ENCODE results near the gene SLC30A5. TPM values are rescaled to one million over a fixed set of nuclear protein-coding genes. Genes with fewer than 3 reads are reported as not detected.

SLC30A5 gene
- total RNA-seq (2011; cell fraction: chromatin; rRNA removed; ENCODE audit: low replicate concordance): 49.3 and 95.0 TPM in 2 replicates
- total RNA-seq (2011; cell fraction: nucleolus; rRNA removed): 83.7 and 85.8 TPM in 2 replicates
- total RNA-seq (2011; cell fraction: nucleoplasm; rRNA removed): 94.5 and 101 TPM in 2 replicates
- total RNA-seq (2014; rRNA removed) (82.7 and 92.5 TPM in 2 replicates), total RNA-seq (2014; rRNA removed; fragmentation: Illumina TruSeq; extraction: Trizol) (62.5 and 74.6 TPM in 2 replicates), total RNA-seq (2015; rRNA removed; fragmentation: Illumina TruSeq; extraction: Trizol) (72.0 and 79.6 TPM in 2 replicates), total RNA-seq (2021) (52.8 and 54.6 TPM in 2 replicates), polyA plus RNA-seq (2011; rRNA removed) (64.9 and 68.7 TPM in 2 replicates), polyA plus RNA-seq (2014; fragmentation: Illumina TruSeq; extraction: Trizol) (58.6 and 86.8 TPM in 2 replicates), polyA plus RNA-seq (2014; fragmentation: Nextera tagmentation; extraction: Ambion mirVana) (10 to 100 TPM; 22.9 to 27.1 TPM), polyA plus RNA-seq (2014; rRNA removed) (41.4 and 47.3 TPM in 2 replicates), polyA minus RNA-seq (2011; rRNA and poly(A)+ RNA removed) (86.4 and 102 TPM in 2 replicates), Bru-seq, nascent RNA (percentile 81 among the genes with signal in this experiment), BruChase-seq, experiment 1, labeled RNA remaining after a 2-hour chase (percentile 83 among the genes with signal in this experiment), BruChase-seq, experiment 2, labeled RNA remaining after a 6-hour chase (percentile 83 among the genes with signal in this experiment)
- polyA plus RNA-seq (2011; cell fraction: cytosol; rRNA removed): 49.5 and 54.9 TPM in 2 replicates
- polyA plus RNA-seq (2011; cell fraction: nucleus; rRNA removed): 42.5 and 48.9 TPM in 2 replicates
- 36.6 and 59.2 TPM in 2 replicates for polyA plus RNA-seq (2012)
- 53.2 and 76.2 TPM in 2 replicates for polyA minus RNA-seq (2011; cell fraction: cytosol; rRNA and poly(A)+ RNA removed)
- polyA minus RNA-seq (2011; cell fraction: nucleus; rRNA and poly(A)+ RNA removed): 17.5 and 29.4 TPM in 2 replicates
- long read RNA-seq, experiment 1, full-length matches to known transcripts: 269 of 368 reads
- long read RNA-seq, experiment 1, partial matches to known transcripts: 13 of 368 reads
- long read RNA-seq, experiment 1, other reads (novel, unspliced or antisense): 86 of 368 reads
- long read RNA-seq, experiment 2, full-length matches to known transcripts: 18 of 42 reads
- long read RNA-seq, experiment 2, partial matches to known transcripts: 16 of 42 reads
- long read RNA-seq, experiment 2, other reads (novel, unspliced or antisense): 8 of 42 reads
- long read RNA-seq, experiment 3, full-length matches to known transcripts: 47 of 61 reads
- long read RNA-seq, experiment 3, partial matches to known transcripts: 5 of 61 reads
- long read RNA-seq, experiment 3, other reads (novel, unspliced or antisense): 9 of 61 reads

DNA sequence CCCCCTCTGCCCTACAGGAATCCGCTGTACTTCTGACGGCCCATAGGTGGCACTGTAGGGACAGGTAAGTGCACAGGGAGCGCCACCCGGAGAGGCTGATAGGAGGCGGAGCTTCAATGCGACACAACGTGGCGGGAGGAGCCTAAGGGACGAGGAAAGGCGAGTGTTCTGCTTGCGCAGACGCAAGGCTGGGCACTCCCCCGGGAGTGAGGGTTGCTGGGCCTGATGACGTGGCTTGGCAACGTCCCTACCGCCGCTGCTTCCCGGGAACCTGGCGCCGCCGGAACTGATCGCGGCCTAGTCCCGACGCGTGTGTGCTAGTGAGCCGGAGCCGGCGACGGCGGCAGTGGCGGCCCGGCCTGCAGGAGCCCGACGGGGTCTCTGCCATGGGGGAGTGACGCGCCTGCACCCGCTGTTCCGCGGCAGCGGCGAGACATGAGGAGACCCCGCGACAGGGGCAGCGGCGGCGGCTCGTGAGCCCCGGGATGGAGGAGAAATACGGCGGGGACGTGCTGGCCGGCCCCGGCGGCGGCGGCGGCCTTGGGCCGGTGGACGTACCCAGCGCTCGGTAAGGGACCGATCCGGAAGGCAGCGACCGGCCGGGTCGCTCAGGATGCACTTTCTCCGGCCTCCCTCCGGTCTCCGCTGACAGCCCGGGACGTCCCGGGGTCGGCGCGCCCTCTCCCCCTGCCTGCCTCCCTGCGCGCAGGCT, at the start of gene SLC30A5:
SLC30A5 (plus strand) TSS at position 244 of the 712 bp plus-strand sequence; CDS start at position 486, 242 bp downstream.
- CTCF ChIA-PET (ENCODE audit: low intra/inter-chr PET ratio): interaction anchor here (0.7 to 1.3 kb wide), 3 partner anchors 38 to 274 kb away, joined by 3 to 5 read pairs (median 3); no protein-coding TSS in a partner anchor
- TF ChIP-seq YY1 (IDR thresholded peaks at IDR 0.05; ENCODE audit: borderline replicate concordance in 1 of 3, control insufficient read depth in 1 of 3, extremely low read depth in 1 of 3, insufficient read depth in 3 of 3, insufficient read length in 1 of 3, insufficient replicate concordance in 2 of 3, low read depth in 1 of 3, low read length in 2 of 3) (peak in 2 of 3 experiments; percentile 65 to 78), KAT8 (IDR thresholded peaks at IDR 0.05; ENCODE audit: low read depth) (no peak), SAFB (IDR thresholded peaks at IDR 0.05; ENCODE audit: borderline replicate concordance, low read depth, low read length) (no peak), CBX2 (IDR thresholded peaks at IDR 0.05; ENCODE audit: insufficient read depth, low read length, poor library complexity, severe bottlenecking) (no peak), KLF13 (tag; IDR thresholded peaks at IDR 0.05; ENCODE audit: borderline replicate concordance, low read depth) (no peak), JUN (IDR thresholded peaks at IDR 0.05; ENCODE audit: borderline replicate concordance, low read depth, low read length) (peak; percentile 22; the same call in 1 of the 2 replicates), JUN (CRISPR knock-in tag; IDR thresholded peaks at IDR 0.05; ENCODE audit: borderline replicate concordance) (no peak; the same call in 1 of the 2 replicates), ATF4 (CRISPR knock-in tag; IDR thresholded peaks at IDR 0.05) (no peak), CBX5 (IDR thresholded peaks at IDR 0.05; ENCODE audit: borderline replicate concordance, low read depth) (0 out of 2 replicates have a peak, but pooled peaks have one; percentile 12)
- TF ChIP-seq, protein P1, sequence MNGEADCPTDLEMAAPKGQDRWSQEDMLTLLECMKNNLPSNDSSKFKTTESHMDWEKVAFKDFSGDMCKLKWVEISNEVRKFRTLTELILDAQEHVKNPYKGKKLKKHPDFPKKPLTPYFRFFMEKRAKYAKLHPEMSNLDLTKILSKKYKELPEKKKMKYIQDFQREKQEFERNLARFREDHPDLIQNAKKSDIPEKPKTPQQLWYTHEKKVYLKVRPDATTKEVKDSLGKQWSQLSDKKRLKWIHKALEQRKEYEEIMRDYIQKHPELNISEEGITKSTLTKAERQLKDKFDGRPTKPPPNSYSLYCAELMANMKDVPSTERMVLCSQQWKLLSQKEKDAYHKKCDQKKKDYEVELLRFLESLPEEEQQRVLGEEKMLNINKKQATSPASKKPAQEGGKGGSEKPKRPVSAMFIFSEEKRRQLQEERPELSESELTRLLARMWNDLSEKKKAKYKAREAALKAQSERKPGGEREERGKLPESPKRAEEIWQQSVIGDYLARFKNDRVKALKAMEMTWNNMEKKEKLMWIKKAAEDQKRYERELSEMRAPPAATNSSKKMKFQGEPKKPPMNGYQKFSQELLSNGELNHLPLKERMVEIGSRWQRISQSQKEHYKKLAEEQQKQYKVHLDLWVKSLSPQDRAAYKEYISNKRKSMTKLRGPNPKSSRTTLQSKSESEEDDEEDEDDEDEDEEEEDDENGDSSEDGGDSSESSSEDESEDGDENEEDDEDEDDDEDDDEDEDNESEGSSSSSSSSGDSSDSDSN (IDR thresholded peaks at IDR 0.05; ENCODE audit: borderline replicate concordance in 1 of 2, low read depth in 2 of 2, low read length in 2 of 2): peak; percentile 84 to 90; a peak in 2 of 4 replicates

More for the DNA sequence above, at the start of gene SLC30A5:
- in situ Hi-C loops (cut with MboI) (no loop called here), intact Hi-C loops (cut with micrococcal nuclease) (loop anchor here (1.0 to 5.0 kb wide), 4 partner anchors 73 to 275 kb away; partner anchors contain the start of genes AK6, CCNB1, CDK7 and RAD17)
- H3K27me3 ChIP-seq (ENCODE audit: control insufficient read depth in 2 of 2, insufficient read depth in 2 of 2, low read length in 2 of 2): no peaks in the 10 kb centered on the region
- BruUV-seq (replicated peaks): no TSS peak
- H2AFZ ChIP-seq (ENCODE audit: low read depth, low read length): peak within 1 kb of the TSS; percentile 95
- ATAC-seq (peak; percentile 97), DNase-seq (ENCODE audit: extremely low read depth in 1 of 4, low spot score in 3 of 4) (peak; percentile 98 to 99 (median 98)), FAIRE-seq (peak; percentile 99)
- H3K27ac ChIP-seq (ENCODE audit: extremely low read depth, low read depth, low read length): peak within 1 kb of the TSS; percentile 91
- H3K9me1 ChIP-seq (ENCODE audit: control insufficient read depth, insufficient read depth, low read length): no peaks in the 10 kb centered on the region
- H3K4me1 ChIP-seq (replicated peaks in 1 of 2; ENCODE audit: control insufficient read depth in 2 of 2, insufficient read depth in 2 of 2, low read length in 2 of 2): peaks cover 21 to 25% of the 10 kb centered on the region in 2 experiments
- H3K4me2 ChIP-seq (ENCODE audit: insufficient read depth, low read length): peak within 1 kb of the TSS; percentile 87
- peaks cover 51% of the 10 kb centered on the region for H3K79me2 ChIP-seq (ENCODE audit: control insufficient read depth, insufficient read depth, low read length)
- H3K9ac ChIP-seq (ENCODE audit: insufficient read depth in 1 of 2, low read depth in 2 of 2, low read length in 2 of 2): peak within 1 kb of the TSS; percentile 91 to 96
- WGBS (ENCODE audit: insufficient coverage, low coverage, missing lambda C conversion rate): under 1% methylated on average over 66 of the region's 79 CpGs
- H3K9me3 ChIP-seq (replicated peaks; ENCODE audit: control insufficient read depth, insufficient read depth, low read depth, low read length): no peaks in the 10 kb centered on the region
- peak within 1 kb of the TSS; percentile 91 for H3K4me3 ChIP-seq
- no peaks in the 10 kb centered on the region for H4K20me1 ChIP-seq (replicated peaks; ENCODE audit: control insufficient read depth, insufficient read depth, low read length)
- POLR2A ChIA-PET: interaction anchor here (0.6 to 1.9 kb wide), 14 partner anchors 8 to 372 kb away, joined by 3 to 16 read pairs (median 3); partner anchors contain the start of genes AK6, RAD17 and TAF9
- peaks cover 35% of the 10 kb centered on the region for H3K36me3 ChIP-seq (ENCODE audit: control insufficient read depth, insufficient read depth, low read length)
